HG02981 (cell line): Measurements from ENCODE around the gene FBLN1.

ENCODE experiments used
- ATAC-seq: cut with Tn5 transposase; IDR thresholded peaks from one replicate; pipeline ENCODE4 v1.9.1; 2021; ENCODE audit warnings: mild to moderate bottlenecking, moderate library complexity; ENCODE audit not compliant: unreplicated experiment

Gene FBLN1

GRCh38 chr22:45564349-45565030, 61.8 kb downstream of the FBLN1 start:
- no peak for ATAC-seq

GRCh38 chr22:45565171-45565570, 62.5 kb downstream of the FBLN1 start:
- no peak for ATAC-seq

GRCh38 chr22:45565973-45566372, 63.3 kb downstream of the FBLN1 start:
- no peak for ATAC-seq

- no peak for ATAC-seq
Measured at GRCh38 chr22:45568213-45568612, 65.5 kb downstream of the FBLN1 start.

GRCh38 chr22:45571089-45571488, 68.4 kb downstream of the FBLN1 start:
- ATAC-seq, result no peak

- no peak for ATAC-seq
Measured at GRCh38 chr22:45572444-45572843, 69.8 kb downstream of the FBLN1 start.

GRCh38 chr22:45574069-45574703, 71.5 kb downstream of the FBLN1 start:
- ATAC-seq, result no peak

GRCh38 chr22:45575173-45575572, 72.5 kb downstream of the FBLN1 start:
- no peak for ATAC-seq

GRCh38 chr22:45575607-45576272, 73.1 kb downstream of the FBLN1 start:
- ATAC-seq, result no peak

- ATAC-seq, result no peak
Measured at GRCh38 chr22:45576273-45576625, 73.6 kb downstream of the FBLN1 start.

- no peak for ATAC-seq
Measured at GRCh38 chr22:45576730-45577464, 74.2 kb downstream of the FBLN1 start.

- ATAC-seq, result no peak
Measured at GRCh38 chr22:45577746-45578523, 75.3 kb downstream of the FBLN1 start.

GRCh38 chr22:45578524-45579147, 76.0 kb downstream of the FBLN1 start:
- ATAC-seq, result no peak

GRCh38 chr22:45579306-45579705, 76.6 kb downstream of the FBLN1 start:
- ATAC-seq, result no peak

- no peak for ATAC-seq
Measured at GRCh38 chr22:45579806-45580725, 77.4 kb downstream of the FBLN1 start.

GRCh38 chr22:45580726-45581381, 78.2 kb downstream of the FBLN1 start:
- no peak for ATAC-seq

- no peak for ATAC-seq
Measured at GRCh38 chr22:45581549-45582080, 78.9 kb downstream of the FBLN1 start.

GRCh38 chr22:45582236-45582954, 79.7 kb downstream of the FBLN1 start:
- no peak for ATAC-seq
